Stimulated activated CD8-positive, alpha-beta memory T cell treated with anti-CD3 and anti-CD28 coated beads, Interleukin-15, amount 100 ng/mL, for 1 hour (primary cell): Measurements from ENCODE around the gene LCE1A.

Source experiments
- DNase-seq: peaks from one replicate; pipeline ENCODE4 v3.0.0-alpha.2; 2020; ENCODE audit warnings: low read depth

LCE1A gene, protein sequence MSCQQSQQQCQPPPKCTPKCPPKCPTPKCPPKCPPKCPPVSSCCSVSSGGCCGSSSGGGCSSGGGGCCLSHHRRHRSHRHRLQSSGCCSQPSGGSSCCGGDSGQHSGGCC

DNA sequence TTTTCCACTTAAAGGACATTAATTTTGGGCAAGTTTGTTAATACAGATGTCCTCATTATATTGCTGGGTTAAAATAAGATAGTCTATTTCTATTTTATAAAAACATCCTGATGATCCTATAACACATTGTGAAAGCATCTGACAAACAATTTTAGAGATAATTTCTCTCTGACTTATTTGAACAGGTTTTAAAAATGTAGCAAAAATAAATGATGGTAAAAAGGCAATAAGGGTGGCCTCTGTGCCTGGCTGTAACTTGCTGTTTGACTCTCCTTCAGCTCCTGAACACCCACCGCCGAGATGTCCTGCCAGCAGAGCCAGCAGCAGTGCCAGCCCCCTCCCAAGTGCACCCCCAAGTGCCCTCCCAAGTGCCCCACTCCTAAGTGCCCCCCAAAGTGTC lies at the start of gene LCE1A:
LCE1A (plus strand) TSS at position 301 of the 400 bp plus-strand sequence; CDS start at position 301, 0 bp downstream.
- DNase-seq: no peak

DNA sequence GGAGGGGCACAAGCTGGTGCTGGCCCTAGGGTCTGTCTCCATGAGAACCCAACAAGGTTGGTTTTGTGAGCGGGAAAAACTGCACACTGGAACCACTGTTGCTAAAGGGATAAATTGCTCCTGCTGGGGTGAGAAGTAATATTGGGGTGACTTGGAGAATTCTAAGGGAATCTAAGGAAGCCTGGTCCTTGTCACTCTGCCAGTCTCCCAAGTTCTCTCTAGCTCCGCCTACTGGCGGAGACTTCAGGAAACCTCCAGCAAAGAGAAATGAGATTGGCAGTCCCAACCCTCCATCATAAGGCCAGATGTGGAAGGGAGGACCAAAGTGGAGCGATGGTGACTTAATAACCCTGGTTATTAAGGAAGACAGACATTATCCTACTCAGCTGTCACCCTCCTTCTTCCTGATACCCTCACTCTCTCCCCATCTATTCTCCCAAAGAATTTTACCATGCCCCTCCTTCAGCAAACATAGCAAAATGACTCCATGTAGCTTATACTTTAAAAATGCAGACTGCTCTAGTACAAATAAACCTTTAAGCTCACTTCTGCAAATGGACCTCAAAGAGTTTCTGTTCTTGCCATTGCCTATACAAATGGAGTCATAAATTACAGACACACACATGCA lies 49.6 kb upstream of the LCE1A start:
- no peak for DNase-seq

DNA sequence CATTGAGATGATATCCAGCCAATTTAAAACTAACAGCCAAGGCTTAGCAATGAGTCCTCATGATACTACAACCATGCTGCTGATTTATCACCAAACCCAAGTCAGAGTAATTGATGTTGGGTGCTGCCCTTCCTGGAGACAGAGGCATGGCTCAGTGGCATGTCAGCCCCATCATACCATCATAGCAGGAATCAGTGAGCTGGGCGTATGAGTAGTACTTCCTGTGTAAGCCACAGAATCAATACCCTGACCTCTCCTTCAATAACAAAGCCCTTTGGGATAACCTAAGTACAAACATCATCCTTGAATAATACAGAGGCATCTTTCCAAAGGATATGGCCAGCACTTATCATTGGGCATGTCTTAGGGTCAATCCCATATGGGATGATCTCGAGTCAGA lies 44.2 kb upstream of the LCE1A start:
- DNase-seq: no peak

DNA sequence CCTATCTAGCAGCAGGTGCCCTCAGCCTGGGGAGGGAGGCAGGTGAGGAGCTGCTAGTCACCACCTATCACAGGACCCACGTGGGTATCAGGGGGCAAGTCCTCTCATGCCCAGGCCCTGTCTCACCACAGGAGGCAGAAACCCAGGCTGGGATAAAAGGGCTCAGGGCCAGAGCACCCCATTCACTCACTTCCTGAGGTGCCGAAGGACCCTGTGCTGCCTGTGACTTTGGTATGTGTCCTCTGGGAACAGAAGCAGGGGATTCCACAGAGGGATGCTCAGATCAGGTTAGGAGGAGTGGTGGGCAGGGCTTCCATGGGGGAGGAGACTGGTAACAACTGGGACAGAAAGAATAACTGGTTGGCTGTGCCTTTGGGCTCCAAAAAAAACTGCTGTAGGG lies 41.2 kb upstream of the LCE1A start, which contains the start of gene LCE1E:
LCE1E (plus strand) TSS at position 181 of the 400 bp plus-strand sequence. CDS start 1,043 bp downstream, outside the sequence.
- DNase-seq: no peak

DNA sequence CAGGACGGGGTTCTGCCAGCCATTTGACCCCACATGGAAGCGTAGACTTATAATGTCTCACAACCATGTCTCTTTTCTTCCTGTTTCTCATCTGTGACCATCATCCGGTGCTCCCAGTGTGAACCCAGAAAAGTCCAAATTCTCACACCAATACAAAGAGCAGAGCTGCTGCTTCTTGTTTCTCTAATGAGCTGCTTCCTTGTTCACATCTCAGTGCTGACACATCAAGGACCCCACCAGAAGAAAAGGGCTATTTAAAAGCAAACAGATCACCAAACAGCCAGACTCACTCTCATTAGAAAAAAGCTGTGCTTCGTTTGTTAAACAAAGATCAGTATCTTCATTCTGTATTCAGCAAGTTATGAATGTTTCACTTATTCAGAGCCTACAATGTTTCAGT lies 31.6 kb upstream of the LCE1A start:
- no peak for DNase-seq

DNA sequence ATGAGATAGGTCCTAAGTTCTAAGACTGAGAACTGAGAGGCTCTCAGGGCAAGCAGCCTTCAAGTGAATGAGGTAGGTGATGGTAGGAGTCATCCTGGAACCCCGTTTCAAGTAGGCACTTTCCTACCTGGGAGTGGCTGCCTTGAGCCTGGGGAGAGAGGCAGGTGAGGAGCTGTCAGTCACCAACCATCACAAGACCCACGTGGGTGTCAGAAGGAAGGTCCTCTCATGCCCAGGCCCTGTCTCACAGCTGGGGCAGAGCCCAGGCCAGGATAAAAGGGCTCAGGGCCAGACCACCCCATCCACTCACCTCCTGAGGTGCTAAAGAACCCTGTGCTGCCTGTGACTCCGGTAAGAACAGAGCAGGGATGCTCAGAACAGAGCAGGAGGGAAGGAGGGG lies 30.9 kb upstream of the LCE1A start, which contains the start of gene LCE1D:
LCE1D (plus strand) TSS at position 301 of the 400 bp plus-strand sequence. CDS start 1,074 bp downstream, outside the sequence.
- no peak for DNase-seq

DNA sequence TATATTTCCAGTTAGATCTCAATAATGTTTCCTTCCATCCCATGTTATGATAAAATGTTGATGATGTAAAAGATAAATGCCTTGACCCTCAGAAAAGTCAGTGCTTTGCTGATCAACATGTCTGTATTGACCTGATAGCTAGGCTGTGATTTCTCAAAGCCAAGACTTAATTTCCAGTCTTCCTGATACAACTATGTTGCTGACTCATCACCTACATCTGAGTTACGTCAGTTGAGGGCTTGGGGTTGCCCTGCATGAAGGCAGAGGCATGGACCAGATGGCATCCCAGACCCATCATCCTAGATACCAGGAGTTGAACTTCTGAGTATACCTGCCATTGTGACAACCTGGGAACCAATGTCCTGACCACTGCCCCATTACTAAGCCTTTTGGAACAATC lies 25.9 kb upstream of the LCE1A start:
- DNase-seq: no peak

DNA sequence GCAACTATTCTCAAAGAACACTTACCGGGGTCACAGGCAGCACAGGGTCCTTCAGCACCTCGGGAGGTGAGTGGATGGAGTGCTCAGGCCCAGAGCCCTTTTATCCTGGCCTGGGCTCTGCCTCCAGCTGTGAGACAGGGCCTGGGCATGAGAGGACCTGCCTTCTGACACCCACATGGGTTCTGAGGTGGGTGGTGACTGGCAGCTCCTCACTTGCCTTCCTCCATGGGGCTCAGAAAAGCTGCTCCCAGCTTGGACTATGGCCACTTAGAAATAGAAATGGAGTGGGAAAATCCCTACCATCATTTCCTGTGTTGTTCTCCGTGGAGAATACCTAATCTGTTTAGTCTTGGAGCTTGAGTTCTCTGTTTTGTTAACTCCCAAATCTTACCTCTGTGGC lies 20.7 kb upstream of the LCE1A start, which contains the start of gene LCE1C:
LCE1C (minus strand) TSS at position 76 of the 400 bp plus-strand sequence. CDS start 1,173 bp downstream, outside the sequence.
- DNase-seq: no peak

DNA sequence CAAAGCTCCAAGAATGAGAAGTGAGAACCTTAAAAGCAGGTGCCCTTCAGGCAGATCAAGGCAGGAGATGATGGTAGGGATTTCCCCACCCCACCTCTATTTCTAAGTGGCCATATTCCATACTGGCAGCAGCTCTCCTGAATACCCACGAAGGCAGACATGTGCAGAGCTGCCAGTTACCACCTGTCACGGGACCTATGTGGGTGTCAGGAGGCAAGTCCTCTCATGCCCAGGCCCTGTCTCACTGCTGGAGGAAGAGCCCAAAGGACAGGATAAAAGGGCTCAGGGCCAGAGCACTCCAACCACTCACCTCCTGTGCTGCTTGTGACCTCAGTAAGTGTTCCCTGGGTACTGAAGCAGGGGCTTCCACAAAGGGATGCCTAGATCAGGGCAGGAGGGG lies 16.2 kb upstream of the LCE1A start:
- no peak for DNase-seq

DNA sequence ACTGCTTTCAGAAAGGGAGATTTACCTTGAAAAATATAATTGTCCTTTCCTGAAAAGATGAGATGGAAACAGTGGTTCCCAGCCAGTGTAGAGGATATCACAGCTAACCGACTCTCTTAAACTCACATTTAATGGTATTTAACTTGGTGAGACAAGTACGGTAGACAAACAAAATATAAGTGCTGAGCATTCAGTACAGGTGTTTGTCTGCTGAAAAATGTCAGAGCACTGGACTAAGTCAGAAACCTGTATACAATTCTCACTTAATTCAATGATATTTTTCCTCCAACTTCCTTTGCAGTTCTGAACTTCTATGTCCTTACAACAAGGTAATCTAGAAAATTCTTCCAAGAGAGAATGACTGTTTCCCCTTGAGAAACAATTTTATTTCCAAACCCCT lies 15.6 kb upstream of the LCE1A start, which contains the start of gene LCE1B:
LCE1B (plus strand) TSS at position 301 of the 400 bp plus-strand sequence. CDS start 476 bp downstream, outside the sequence.
- DNase-seq: no peak

DNA sequence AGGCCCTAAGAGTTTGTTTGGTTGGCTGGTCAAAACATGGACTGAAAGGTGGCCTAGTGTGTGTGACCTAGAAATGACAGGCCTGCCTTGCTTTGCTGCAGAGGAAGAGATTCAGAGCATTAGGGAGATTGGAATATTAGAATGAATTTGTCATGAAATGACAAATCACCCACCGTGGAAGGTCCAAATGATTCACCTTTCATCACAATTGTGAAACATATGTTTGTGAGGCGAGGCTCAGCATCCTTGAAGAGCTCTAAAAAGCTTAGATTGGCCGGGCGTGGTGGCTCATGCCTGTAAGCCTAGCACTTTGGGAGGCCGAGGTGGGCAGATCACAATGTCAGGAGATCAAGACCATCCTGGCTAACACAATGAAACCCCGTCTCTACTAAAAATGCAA lies 10.0 kb upstream of the LCE1A start:
- no peak for DNase-seq

DNA sequence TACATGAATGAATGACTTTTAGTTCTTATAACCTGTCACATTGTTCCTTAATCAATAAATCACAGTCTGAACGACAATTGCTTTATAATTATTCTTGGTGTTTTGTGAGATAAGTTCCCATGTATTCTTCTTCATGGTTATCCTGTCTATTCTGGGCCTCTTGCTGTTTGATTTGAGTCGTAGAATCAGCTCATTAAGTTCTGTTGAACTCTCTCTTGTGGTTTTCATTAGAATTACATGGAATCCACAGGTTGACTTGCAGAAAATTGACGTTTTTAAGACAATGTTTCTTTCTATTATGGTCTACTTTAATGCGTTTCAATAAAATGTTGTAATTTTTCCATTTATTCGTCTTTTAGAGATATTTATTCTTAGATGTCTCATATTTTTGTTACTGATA lies 4.0 kb upstream of the LCE1A start:
- no peak for DNase-seq

DNA sequence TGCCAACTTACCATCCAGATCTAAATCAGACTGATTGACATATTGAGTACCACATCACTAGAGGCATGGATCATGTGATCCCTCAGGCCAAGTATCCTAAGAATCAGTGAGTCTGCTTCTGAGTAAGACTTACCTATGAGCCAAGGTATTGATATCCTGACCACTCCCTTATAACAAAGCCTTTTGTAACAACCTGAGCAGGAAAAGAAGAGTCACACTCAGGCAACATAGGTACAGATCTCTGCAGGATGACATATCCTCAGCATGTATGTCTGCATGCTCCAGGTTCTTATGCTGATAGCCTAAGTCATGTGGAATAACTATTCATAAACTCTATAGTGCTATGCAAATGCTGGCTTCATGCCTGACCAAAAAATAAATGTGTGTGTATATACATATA lies 2.3 kb upstream of the LCE1A start:
- DNase-seq: no peak

DNA sequence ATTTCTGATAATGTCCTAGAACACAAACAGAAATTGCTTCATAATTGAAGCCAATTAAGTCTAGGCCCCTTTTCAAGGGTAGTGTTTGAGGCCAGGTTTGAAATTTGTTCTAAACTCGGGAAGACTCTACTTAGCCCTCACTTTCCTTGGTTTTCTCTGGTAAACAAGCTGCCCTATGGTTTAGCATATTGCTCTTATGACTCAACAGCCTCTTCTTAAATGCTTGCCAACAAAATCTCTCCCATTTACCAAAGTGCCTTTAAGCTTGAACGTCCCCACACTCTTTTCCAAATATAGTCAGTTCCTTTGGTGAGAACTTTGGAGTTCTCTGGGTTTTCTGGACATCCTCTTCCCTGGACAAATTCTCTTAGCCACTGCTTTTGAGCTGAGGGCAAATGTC lies 9.6 kb downstream of the LCE1A start:
- DNase-seq: no peak

DNA sequence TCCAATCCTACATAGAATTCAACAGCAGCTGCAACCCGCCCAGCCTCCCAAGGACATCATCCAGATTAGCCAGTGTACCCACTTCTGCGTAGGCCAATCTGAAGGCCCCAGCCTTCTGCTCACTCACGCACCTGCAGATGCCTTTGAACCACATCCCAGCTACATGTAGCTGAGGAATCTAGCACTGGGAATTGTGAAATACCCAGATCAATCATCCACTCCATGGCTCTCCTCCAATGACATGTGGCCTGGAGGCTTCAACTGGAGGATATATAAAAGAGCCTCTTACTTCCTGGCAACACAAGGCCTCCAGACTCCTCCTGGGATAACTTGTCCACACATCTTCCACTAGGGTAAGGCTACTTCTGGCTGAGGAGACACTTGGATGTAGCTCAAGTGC lies 15.3 kb downstream of the LCE1A start, which contains the start of gene LCE6A:
LCE6A (plus strand) TSS at position 301 of the 400 bp plus-strand sequence. CDS start 665 bp downstream, outside the sequence.
- DNase-seq: no peak

DNA sequence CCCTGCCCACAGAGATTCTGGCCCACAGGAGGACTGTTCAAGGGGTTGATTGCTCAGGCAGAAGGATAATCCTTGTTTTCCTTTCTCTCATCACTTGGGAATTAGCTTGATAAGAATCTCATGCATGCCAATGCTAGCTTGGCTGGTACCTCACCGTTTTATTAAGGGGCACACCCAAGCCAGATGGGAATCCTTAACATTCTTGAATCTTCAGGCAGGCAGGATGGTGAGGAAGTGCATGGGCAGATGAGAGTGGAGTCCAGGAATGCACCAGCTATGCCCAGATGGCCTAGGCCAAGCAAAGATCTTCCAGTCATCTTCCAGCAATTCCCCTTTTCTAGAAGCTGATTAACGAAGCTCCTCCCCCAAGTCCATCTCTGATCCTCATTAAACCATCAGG lies 28.4 kb downstream of the LCE1A start:
- DNase-seq: no peak

DNA sequence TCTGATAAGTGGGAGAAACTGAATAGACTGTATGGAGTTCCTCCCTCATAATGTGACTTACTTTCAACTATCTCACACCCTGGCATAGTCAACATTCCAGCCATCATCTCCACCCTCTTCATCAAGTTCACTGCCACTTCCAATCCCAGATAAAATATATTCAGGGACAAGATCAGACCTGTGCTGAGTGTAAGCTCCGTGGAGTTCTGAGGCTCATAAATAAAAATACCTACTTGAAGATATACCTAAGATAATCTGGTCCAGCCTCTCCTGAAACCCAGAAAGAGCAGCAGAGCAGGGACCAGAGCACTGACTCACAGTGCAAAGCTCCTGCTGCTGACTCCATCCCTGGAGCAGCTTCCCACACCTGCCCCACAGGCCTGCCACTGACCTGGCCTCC lies 30.8 kb downstream of the LCE1A start:
- no peak for DNase-seq

DNA sequence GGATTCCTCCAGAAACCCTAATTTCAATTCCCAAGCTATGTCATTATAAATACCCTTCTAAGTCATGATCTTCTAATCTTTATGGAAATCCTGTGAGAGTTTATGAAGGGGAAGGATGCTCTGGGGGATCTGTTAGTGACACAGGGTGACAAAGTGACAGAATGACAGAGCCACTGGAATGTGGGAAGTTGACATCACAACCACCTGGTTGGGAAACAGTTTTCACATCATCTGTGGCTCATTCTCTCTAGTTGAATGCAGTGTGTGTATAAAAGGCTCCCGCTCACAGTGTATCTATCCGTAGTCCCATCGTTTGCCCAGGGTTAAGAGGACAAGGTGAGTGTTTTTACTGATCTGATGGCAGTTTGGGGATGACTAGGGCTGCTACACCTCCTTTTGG lies 32.4 kb downstream of the LCE1A start, which contains the start of gene LCE7A:
LCE7A (plus strand) TSS at position 301 of the 400 bp plus-strand sequence. CDS start 702 bp downstream, outside the sequence.
- DNase-seq: no peak

DNA sequence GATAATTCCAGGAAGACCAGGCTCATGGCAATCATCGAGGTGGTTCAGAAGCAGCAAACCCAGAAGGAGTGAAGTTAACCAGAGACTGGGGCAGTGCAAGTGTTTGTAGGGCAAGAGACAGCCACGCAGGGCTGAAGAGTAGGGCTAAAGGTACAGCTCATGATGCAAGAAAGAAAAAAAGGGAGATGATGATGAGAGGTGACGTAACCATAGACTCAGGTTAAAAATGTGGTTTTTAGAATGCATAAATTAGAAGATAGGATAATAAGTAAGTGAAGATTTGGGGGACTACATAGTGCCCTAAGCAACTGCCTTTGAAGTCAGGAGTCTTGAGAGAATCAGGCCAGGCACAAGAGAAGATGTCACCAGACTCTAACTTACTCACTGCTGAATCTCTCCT lies 32.9 kb downstream of the LCE1A start:
- no peak for DNase-seq

DNA sequence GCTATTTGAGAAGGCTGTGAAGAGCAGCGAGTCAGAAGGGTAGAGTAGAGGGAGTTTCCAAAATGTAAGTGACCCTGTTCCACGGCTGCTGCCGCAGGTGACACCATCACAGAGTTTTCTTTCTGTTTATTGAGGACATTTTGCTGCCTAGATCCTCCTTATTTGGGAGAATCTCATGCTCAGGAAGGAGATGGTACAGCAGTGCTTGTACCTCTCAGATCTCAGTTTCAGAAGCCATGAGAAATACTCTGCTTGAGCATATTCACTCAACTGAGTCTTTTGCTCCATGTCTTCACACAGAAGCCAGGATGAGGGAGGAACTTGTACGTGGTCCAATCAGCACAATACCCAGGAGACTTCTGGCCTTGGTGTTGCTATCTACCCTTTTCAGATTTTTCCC lies 34.1 kb downstream of the LCE1A start:
- no peak for DNase-seq

DNA sequence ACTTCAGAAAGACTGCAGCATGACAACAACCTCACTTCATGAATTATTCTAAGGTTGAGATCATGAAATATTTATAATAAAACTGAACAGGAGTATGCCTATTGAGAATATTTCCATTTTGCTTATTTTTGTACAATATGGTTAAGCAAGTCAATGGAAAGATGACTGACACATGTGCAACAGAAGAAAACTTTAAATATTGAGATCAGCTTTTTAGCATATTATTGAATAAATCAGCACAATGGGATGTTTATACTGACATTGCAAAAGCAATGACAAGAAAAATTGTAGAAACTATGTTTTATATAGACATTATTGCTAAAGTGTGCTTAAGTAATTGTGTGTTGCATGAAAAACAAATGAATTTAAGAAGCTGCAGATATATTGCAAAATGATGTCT lies 37.2 kb downstream of the LCE1A start:
- no peak for DNase-seq

DNA sequence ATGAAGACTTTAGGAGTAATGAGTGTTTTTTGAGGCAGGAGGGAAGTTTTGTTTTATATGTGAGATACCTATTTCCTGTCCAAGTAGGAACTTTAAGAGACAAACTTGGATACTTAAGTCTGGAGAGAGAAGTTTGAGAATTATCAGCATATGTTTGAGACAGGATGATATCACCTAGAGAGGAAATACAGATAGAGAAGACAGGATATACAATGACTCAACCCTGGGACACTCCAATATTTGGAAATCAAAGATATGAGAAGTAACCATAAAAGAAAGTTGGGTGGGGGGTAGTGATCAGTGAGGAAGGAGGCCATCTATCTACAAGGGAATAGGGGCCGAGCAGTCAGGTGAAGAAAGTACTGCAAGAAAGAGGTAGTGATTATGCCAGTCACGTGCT lies 39.0 kb downstream of the LCE1A start:
- DNase-seq: no peak

DNA sequence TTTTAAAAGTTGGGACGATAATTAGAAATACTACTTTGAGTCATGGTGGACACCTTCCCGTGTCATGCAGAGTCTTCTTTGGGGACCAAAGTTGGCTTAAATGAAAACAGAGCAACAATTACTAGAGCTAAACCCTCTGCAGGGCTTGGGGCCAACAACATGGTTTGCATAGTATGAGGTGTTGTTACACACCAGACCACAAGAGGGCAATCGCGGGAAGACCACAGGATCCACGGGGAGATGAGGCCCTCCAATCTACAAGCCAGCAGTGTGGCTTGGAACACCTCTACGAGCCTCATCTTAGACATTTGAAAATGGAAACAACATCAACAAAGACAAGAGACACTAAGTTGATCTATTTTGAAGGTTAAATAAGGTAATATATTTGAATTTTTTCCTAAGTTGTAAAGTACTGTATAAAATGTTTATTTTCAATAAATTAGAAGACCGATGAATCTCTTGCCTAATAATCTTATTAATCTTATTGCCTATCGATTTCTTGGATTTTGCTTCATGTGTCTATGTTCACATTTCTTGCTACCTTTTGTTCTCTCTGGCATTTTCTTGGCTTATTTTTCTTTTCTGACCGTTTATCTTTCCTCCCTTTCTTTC lies 42.6 kb downstream of the LCE1A start:
- DNase-seq: peak; percentile 34
